OCI-M2 (cell line): ENCODE data around the gene SRY.
"Not testable (repeated sequence)": the region's sequence is repeated elsewhere in the genome, so short reads cannot be mapped to it uniquely, and the experiment has no call there.

Source experiments
- DNase-seq: peaks from one replicate; lab custom pipeline; 2025; ENCODE audit not compliant: unreplicated experiment; lab: John Stamatoyannopoulos, UW

SRY gene

GRCh38 chrY:2787600-2787999 is at the start of gene SRY:
Gene SRY (minus strand): TSS chrY:2787682. CDS start chrY:2787603, 79 bp downstream.
- no peak for DNase-seq

DNA sequence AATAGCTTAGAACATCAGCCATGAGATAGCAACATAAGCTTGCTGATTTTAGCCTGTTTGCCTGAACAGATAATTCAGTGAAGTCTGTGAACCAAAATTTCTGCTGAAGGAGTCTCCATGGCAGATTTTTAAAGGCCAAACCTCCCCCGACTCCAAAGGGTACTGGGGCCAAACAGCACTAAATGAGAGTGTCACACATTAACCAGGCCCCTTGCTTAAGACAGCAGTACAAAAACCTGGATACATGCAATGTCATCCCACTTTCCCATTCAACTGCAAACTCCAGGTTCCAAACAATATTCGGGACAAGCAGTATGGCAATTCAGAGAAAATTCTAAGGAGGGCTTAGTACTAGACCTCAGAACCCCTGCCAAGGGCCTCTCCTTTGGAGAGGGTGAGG is 49.6 kb upstream of the SRY start:
- no peak for DNase-seq

DNA sequence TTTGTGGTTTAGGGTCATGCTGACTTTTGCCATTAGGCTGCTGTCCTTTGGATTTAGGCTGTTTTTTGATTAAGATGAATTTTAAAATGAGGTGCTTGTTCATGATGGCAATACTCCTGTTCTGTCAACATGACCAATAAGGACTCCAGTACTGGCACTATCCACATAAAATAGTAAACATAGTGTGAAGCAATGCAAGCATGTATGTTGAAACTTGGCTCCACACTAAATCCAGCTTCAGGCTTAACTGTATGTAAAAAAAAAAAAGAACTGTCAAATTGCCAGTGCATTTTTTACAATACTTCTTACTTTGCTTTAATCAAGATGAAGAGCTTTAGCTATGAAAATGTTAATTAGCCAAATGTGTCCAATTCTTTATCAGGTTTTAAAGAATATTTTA is 47.7 kb upstream of the SRY start:
- no peak for DNase-seq

- no peak for DNase-seq
Observed at GRCh38 chrY:2828497-2828896, 41.0 kb upstream of the SRY start.

- no peak for DNase-seq
Observed at GRCh38 chrY:2824471-2824870, 37.0 kb upstream of the SRY start.

GRCh38 chrY:2817146-2817896 is 29.8 kb upstream of the SRY start:
- not testable (repeated sequence) for DNase-seq

DNA sequence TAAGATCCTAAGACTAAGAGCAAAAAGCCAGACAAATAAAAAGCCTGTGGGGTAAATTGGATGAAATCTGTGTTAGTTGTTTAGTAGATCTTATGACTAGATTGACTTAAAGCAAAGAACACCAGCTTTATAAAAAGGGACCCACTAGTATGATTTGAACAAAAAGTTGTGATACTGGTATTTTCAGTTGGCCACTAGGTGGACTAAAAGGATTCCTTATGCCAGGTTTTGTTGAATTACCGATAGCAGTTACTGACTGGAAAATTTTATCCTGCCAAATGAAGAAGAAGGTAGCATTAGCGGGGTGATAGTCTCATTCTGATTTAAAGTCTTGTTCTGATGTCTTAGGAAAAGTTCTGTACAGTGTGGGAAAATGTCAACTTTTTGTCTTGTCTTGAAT is 12.8 kb upstream of the SRY start:
- no peak for DNase-seq

DNA sequence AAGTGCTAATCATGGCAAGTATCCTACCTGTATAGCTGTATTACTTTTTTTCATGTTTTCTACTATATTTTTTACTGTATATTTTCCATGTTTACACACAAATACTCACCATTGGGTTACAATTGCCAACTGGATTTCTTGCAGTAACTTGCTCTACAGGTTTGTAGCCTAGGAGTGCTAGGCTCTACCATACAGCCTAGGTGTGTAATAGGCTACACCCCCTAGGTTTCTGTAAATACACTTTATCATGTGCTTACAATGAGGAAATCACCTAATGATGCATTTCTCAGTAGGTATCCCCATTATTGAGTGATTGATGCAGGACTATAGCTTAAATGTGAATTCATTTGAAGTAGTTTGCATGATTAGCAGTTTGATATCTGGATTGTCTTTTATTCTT is 10.5 kb upstream of the SRY start:
- no peak for DNase-seq

DNA sequence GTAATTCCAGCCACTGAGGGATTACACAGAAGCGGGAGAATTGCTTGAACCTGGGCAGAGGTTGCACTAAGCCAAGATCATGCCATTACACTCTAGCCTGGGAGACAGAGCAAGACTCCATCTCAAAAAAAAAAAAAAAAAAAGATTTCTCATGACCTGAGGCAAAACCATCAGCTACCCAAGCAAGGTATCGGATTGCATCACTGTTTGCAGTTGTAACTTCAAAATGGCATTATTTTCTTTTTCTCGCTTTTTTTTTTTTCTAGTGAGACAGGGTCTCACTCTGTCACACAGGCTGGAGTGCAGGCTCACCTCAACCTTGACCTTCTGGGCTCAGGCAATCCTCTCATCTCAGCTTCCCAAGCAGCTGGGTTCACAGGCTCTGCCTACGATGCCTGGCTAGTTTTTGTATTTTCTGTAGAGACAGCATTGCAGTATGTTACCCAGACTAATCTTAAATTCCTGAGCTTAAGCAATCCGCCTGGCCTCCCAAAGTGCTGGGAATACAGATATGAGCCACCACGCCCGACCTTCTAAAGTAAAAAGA is 9.6 kb upstream of the SRY start:
- DNase-seq = no peak

DNA sequence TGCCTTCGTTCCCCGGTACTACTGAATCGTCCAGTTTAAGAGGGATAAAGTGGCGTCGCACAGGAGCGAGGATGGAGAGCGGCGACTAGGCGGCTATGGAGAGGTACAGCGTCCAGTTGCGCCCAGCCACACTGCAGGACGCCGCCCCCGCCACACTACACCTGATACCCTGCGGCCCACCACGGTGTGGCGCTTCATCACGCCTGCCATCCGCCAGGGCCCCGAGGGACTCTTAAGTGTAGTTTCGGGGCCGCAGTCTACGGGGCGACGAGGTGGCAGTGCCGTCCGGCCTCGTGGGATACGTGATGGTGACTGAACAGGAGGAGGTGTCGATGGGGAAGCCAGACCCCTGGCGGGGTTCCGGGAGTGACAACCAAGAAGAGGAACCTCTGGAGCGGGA is 2.3 kb upstream of the SRY start:
- no peak for DNase-seq

DNA sequence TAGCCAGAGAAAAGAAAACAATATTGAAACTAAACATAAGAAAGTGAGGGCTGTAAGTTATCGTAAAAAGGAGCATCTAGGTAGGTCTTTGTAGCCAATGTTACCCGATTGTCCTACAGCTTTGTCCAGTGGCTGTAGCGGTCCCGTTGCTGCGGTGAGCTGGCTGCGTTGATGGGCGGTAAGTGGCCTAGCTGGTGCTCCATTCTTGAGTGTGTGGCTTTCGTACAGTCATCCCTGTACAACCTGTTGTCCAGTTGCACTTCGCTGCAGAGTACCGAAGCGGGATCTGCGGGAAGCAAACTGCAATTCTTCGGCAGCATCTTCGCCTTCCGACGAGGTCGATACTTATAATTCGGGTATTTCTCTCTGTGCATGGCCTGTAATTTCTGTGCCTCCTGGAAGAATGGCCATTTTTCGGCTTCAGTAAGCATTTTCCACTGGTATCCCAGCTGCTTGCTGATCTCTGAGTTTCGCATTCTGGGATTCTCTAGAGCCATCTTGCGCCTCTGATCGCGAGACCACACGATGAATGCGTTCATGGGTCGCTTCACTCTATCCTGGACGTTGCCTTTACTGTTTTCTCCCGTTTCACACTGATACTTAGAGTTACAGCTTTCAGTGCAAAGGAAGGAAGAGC is 488 bp downstream of the SRY start:
- no peak for DNase-seq
